Hematopoietic multipotent progenitor cell treated with erythropoietin and hydrocortisone succinate and interleukin-3 and kit ligand, for 15 days (in vitro differentiated cells): ENCODE measurements around the gene TMEM108.

ENCODE experiments used
- DNase-seq: peaks from one replicate; pipeline ENCODE4 v3.0.0-alpha.2; 2015; ENCODE audit warnings: low spot score

Gene TMEM108

DNA sequence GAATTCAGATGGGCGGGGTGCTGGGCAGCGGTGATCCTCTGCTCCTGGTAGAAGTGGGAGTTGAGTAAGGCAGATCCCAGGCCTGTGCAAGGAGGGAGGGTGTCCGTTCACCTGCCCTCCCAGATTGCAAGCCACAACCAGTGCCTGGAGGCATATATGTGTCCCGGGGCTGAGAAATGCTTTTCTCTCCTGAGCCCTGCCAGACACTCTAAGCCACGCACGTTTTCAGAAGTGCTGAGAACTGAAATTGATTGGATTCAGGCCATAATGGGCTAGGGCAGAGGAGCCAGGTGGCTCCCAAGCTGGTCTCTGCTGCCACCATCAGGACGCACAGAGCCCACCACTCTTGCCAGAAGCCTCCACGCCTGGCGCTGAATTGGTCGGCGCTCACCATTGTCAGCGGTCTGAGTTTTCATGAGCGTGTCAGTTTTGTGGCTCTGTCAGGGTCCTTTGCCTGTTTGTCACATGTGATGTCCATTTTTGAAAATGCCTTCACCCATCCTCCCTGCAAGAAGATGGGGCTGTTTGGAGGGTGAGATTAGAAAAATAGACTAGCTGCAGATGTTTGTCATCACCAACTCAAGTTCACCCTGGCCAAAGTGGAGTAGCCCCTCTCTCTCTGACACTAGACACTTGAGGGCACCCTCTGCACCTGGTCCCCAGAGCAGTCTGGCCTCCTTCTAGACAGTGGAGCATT lies 346.3 kb downstream of the TMEM108 start:
- no peak for DNase-seq

DNA sequence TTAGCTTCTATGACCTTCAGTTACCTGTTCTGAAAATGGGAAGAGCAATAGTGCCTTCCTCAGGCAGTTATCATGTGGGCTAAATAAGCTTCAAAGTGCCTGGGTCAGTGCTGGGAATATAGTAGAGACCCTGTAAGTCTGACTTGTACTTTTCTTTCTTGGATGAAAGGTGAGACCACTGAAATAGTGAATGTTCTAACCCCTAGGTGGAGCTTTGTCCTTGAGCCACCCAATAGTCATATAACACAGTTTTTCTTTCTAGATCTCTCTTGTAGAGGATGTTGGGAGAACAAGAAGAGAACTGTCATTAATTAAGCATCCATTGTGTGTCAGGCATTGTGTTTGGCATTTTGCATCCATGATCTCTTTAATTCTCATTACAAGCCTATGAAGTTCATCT lies 348.7 kb downstream of the TMEM108 start:
- DNase-seq, result no peak

DNA sequence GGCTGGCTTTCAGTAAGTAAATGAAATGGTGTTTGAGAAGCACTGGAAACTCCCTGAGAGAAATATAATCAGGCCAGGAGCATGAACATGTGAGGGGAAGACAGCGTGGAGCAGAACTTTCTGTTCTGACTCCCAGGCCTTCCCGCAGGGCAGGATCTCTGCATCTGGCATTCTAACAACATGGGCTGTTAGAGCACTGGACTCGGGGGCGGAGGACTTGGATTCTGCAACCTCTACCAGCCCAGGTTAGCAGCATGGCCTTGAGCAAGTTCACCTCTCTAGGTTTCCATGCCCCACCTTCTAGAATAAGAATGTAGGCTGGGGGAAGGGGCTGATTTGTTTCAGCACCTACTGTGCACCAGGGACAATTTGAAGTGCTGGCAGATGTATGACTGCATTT lies 349.1 kb downstream of the TMEM108 start:
- no peak for DNase-seq

DNA sequence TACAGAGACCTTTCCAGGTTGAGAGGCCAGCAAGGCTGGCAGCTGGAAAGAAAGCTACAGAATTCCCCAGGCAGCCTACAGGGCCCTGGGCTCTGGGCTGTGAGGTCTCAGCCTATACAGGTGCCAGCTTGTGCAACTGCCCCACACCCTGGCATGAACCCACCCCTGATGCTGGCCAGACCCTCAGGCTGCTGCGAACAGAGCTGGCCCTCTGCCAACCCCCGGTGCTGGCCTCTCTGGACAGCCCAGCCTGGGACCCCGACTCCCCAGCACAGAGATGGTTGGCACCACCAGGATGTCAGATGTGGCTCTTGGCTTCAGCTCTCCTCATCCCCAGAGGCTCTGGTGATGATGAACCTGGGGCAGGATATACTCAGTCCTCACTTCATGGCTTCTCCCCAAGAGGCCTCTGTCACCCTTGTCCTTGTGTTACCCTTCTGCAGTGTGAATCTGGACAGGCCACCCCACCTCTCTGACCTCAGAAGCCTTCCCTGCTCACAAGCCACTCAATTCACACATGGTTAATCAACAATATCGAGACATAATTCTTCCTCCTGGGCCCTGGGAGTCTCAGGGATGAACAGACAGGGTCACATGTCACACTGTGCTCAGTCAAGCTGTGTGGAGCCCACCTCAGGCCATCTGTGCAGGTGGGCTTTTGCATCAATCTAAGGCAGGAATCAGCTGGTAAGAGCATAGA lies 350.7 kb downstream of the TMEM108 start:
- DNase-seq, result no peak

DNA sequence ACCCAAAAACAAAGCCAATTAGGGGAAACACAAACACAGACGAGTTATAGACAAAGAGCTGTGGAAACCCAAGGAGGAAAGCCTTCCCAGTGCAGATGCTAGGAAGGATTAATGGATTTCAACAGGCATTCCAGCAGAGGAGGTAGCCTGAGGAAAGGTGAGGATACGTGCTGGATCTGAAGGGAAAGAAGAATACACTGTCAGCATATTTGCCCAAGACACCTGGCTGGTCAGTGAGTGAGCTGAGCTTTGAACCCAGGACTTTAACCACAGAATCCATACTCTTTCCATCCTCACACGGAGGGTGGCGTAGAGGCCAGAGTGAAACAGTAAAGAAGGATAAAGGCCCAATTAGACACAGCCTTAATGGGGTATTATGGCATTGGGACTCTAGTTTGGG lies 352.5 kb downstream of the TMEM108 start:
- no peak for DNase-seq

DNA sequence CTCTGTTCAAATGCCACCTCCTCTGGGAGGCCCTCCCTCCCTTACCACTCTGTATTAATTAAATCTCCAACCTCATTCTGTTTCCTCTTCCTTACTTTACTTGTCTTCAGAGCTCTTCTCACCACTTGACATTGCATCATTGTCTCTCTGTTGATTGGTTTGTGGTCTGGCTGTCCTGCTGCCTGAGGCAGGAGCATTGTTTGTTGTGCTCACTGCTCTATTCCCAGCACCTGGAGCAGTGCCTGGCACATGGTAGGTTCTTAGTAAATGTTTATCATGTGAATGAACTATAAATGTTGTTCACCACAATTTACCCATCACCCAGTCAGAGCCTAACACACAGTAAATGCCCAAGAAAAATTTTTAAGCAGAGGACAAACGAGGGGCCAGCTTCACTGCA lies 355.0 kb downstream of the TMEM108 start:
- DNase-seq, result no peak

DNA sequence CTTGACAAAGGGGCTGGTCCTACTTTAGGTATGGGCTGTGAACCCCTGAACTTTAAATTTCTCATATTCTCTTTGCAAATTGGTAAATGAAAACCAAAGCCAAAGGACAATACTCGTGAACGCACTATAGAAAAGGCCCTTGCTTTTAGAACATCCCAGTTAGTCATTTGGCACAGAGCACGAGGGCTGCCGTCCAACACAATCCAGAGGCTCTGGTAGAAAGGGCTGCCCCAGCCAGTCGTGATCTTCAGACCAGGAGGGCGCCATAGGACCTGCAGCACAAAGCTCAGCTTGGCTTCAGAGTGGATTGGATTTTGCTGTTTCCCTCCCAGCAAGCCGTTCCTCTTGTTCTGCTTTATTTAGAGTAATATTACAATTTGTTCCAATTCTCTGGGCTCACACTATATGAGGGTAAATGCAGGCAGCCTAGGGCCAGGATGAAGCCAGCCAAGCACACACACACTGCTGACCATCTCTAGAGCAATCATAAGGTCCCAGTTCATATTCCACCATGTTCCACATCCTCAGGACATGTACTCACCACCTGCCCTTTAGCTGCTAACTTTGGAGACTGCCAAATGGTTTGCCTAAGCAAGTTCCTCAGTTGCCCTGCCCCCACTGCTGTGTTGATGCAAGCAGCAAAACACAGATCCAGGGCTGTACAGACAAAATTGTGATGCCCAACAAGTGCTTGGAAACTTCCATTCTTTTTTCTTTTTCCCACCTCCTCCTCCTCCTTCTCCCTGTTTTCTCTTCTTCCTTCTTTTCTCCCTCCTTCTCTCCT lies 355.7 kb downstream of the TMEM108 start:
- no peak for DNase-seq

DNA sequence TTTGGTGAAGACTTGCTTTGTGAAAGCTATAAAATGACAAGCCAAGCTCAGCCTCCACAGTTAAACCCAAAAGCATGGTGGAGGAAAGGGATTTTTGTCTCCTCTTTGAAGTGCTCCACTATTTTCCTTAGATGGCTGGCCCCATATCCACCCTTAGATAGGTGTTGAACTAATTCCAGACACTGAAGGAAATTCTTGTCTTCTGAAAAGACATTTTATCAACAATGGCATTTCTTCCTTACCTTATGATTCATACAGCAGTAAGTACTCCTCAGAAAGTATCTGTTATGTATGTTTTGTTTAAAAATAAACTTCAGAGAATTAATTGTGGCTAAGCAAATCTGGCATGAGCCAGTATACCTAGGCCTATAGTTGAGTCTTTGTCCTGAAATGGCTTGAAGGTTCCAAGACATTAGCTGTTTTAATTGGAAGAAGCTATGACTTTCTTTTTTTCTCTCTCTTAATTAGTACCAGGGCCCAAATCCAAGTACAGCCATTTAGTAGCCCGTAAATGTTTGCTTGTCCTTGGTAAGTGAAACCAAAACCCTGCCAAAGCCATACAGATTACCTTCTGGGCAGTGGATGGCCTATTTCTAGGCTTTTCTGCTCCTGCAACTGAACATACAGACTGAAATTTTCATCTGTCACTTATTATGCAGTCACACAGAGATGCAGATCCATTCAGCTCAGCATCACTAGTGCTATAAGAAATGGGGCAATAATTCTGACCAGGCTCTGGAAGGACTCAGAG lies 356.5 kb downstream of the TMEM108 start:
- DNase-seq, result no peak

DNA sequence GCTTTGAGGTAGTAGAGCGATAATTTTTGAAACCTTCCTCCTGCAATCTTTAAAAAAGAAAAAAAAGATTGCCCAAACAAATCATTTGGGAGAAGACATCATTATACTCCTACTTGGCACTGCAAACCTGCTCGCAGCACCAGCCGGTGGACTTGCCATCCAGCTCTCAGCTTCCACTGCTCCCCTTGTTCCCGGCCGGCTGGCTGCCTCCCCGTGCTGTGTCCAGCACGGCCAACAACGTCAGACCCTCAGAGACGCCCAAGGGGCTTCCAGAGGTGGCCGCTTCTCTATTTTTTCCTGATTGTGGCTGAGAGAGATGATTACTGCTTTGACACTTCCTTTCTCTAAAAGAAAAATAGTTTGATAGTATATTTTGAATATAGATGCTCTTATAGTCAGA lies 358.7 kb downstream of the TMEM108 start:
- no peak for DNase-seq

DNA sequence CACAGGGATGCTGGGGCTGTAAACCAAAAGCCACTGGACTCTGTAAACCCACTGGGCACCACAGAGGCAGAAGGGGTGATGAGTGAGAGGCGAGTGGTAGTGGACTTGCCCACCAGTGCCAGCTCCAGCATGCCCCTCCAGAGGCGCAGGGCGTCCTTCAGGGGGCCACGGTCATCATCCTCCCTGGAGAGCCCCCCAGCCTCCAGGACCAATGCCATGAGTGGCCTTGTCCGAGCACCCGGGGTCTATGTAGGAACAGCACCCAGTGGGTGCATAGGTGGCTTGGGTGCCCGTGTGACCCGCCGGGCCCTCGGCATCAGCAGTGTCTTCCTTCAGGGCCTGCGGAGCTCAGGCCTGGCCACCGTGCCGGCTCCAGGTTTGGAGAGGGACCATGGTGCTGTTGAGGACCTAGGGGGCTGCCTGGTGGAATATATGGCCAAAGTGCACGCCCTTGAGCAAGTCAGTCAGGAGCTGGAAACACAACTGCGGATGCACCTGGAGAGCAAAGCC lies 361.9 kb downstream of the TMEM108 start, which contains the start of gene BFSP2:
Gene BFSP2, plus strand, starts transcription at position 51 of the 510 bp plus-strand sequence. Its CDS starts 28 bp downstream, at position 79.
- no peak for DNase-seq

DNA sequence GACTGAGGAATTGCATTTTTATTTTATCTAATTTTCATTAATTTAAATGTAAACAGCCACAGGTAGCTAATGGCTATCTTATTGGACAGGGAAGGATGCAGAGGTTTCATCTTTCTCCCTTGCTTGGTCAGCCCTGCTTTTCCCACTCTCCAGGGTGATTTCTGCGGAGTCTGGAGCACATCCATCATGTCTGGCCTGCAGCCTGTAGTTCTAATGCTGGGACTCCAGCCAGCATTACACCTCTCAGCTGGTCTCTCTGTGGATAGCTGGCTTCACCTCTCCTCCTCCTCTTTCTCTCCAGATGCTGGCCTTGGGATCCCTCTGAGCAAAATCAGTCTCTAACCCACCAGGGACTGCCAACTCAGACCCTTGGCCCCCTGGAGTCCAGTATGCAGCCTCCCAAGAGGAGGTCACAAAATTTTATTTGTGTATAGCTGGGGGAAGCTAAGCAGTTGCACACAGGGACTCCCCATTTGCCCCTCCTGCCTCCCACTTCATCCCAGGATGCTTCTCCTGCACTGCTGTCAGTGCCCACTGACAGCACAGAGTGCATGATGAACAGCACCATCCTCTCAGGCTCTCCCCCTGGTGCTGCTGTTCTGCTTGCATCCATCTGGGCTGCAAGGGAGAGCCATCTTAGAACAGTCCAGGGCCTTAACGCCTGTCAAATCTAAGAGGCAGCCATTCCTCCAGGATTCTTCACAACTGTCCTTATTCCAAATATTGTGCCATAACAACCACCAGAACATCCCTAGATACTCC lies 363.4 kb downstream of the TMEM108 start:
- no peak for DNase-seq

DNA sequence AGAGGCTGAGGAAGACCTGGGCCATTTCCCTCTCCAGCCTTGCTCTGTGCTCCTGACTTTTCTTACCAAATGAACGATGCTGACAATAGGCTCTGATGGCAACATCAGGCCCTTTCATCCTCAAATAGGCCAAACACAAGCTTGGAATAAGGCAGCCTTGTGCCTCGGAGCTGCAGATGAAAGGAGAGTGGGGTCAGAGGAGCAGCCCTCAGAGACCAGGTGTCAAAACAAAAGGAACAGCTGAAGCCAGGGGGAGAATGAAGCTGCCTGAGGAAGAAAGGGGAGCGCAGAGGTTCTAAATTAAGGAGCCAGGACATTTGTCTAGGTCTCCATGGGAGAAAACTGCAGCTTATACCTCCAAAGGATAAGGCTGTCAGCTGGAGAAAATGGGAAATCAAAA lies 366.7 kb downstream of the TMEM108 start:
- no peak for DNase-seq

DNA sequence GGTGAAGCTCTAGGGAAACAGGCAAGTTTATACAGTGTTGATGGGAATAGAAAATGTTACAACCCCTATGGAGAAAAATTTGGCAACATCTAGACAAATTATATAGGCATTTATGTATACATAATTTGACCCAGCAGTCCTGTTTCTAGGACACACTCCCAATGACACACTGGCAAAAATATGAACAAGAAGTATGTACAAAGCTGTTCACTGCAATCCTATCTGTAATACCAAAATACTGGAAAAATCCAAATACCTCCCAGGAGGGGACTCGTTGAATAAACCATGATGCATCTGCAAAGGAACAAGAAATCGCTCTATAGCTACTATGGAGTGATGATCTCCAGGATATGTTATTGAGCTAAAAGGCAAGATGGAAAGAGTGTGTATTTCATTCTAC lies 370.2 kb downstream of the TMEM108 start:
- DNase-seq, result no peak

DNA sequence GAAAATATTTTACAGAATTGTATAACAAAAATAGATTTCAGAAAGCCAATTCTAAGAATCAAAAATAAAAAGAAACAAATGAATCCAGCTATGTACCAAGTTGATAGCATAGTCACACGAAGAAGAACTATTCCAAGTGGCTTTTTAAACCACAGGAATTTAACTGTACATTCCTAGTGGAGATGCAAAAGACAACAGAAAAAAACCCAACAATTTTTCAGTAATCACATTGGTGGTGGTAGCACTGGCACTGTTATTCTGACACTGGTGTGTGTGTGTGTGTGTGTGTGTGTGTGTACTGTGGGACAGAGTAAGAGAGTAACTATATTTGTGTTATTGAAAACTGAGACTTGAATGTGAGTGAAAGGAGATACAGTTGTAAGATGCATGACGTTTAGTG lies 370.8 kb downstream of the TMEM108 start:
- DNase-seq, result no peak

DNA sequence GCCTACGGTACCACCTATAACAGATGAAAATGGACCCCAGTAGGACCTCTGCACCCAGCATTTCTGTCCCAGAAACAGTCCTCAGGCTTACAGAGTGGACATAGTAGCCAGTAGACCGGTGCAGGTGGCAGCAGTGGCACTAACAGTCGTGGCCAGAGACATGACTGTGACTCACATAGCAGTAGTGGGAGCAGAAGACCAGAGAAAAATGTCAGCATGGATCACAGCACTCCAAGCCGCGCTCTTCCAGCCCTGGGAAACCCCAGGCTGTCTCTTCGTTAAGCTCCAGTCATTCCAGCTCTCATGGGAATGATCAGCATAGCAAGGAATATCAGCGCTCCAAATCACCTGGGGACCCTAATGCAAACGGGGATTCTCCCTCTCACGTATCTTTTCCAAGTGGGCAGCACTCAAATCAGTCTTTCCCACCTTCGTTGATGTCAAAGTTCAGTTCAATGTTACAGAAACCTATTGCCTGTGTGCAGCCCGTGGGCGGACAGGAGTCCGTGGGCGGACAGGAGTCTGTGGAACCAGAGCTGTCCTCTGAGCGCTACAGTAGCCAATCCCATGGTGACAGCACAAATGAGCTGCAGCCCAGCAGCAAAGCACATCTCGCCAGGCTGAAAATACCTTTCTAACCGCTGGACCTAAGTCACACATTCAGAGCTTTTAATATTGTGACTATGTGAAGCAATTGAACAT lies 372.2 kb downstream of the TMEM108 start:
- no peak for DNase-seq

DNA sequence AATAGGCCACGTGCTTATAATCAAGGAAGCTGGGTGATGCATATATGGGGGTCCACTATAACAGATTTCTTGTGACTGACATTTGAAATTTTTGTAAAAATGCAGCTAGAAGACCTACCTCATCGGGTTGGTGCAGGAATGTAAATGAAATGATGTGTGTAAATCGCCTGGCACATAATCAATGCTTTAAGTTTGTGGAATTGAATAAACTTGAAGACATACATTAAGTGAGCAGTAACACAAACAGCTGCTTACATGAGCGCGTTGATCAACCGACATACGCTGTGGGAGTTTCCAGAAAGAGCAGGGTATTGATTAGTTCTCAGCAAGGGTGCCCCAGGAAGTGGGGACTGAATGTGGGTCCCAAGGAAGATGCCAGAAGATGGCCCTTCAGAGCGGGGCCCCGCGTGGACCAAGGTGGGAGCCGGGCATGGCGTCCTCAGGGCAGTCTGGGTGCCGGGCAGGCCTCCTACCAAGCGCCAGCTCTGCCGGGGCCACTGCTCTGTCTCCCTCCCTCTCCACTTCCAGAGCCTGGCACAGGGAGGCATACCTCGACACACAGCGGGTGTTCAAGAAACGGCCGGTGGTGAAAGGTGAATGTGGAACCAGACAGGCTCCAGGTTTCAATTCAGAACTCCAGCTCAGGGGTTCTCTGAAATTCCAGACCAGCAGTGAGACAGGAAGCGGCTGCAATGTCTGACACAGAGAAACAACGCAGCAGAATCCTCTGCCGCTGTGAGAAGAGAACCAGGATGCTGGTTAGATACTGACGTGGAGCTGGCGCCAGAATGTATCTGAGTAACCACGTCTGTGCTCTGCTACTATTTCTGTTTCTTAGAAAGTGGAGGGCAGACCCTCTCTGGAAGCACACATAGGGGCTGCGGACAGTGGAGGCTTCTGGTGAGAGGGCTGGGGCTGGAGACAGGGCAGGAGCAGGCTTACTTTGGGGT lies 374.3 kb downstream of the TMEM108 start:
- no peak for DNase-seq

DNA sequence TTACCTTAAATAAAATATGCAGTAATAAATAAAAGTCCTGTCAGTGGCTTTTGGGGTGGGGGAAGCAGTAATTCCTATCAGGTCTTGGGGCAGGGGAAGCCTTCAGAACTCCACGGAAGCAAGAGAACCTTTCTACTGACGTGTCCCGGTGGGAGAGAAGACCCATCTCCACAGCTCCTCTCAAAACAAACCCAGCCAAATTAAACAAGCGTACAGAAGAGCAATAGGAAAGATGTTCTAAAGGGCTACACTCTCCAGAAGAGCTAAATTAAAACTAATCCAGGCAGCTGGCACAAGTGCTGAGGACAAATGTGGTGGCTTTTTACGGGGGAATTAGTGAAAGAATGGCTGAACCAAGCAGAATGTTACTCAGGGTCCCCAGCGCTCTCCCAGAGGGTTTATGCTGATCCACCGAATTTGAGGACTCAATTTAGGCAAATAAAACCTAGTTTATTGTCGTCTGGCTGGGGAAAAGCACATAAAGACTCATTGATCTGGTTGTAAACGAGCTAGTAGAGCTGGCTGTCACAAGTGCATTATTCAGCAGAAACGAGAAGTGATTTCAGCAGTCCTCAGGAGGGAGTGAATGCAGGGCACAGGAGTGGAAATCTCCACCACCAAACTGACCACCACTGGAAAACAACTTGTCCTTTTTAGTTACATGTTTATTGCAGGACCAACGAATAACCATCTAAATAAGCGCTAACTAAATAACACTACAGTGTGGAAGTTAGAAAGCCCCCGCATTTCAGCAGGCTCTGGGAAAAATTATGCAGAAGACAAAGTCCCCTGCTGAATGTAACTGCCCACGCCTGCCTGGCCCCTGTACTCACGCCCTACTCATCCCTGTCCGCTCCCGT lies 375.2 kb downstream of the TMEM108 start:
- no peak for DNase-seq

DNA sequence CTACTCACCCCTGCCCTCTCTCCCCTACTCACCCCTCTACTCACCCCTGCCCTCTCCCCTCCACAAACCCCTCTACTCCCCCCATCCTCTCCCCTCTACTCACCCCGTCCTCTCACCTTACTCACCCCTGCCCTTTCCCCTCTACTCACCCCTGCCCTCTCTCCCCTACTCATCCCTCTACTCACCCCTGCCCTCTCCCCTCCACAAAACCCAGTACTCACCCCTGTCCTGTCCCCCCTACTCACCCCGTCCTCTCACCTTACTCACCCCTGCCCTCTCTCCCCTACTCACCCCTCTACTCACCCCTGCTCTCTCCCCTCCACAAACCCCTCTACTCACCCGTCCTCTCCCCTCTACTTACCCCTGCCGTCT lies 375.8 kb downstream of the TMEM108 start:
- DNase-seq, result no peak

DNA sequence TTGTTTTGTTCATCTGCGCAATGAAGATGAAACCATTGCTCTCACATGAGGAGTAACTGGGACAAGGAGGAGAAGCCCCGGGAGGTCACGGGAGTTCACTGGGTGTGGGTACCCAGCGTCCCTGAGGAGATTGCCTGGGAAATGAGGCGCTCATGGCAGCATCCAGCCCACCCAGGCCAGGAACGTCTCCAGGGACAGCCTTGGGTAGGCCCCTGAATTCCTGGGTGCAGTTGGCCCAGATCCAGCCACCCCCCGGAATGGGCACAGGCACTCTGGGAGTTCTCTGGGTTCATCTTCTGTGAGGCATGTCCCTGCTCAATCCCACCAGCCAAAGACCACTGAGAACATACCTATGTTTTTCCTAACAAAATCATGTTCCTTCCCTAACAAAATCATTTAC lies 380.2 kb downstream of the TMEM108 start:
- DNase-seq, result no peak
